WTC11 (cell line): ENCODE measurements around the gene CBX5. TPM values are rescaled to one million over a fixed set of nuclear protein-coding genes. Genes with fewer than 3 reads are reported as not detected.

Experiments
- ATAC-seq: fragments of 200-7000 bp; cut with Tn5 transposase; 2 replicates; pipeline ENCODE4 v1.10.0; 2021; ENCODE audit warnings: mild to moderate bottlenecking, moderate library complexity
- CTCF ChIA-PET: fragments of 300-600 bp; sonication (Branson Sonifier 250); formaldehyde crosslinking; loops from one replicate; lab custom pipeline; 2021; ENCODE audit warnings: antibody characterized with exemption; lab: Charles Lee
- POLR2A ChIA-PET: fragments of 350-600 bp; sonication (Branson Sonifier 250); formaldehyde crosslinking; loops from one replicate; lab custom pipeline; 2021; ENCODE audit warnings: antibody characterized with exemption; lab: Charles Lee
- DNase-seq: peaks from one replicate; pipeline ENCODE4 v3.0.0; 2021; ENCODE audit warnings: low spot score
- H3K27ac Mint-ChIP-seq: 2 replicates; pipeline ENCODE4 v1.8.0; 2021; ENCODE audit warnings: mixed read lengths
- H3K27me3 Mint-ChIP-seq: 2 replicates; pipeline ENCODE4 v1.8.0; 2021; ENCODE audit warnings: low read depth, mild to moderate bottlenecking, moderate library complexity, mixed read lengths
- H3K36me3 Mint-ChIP-seq: 2 replicates; pipeline ENCODE4 v1.8.0; 2021; ENCODE audit warnings: mixed read lengths
- H3K4me1 Mint-ChIP-seq: 2 replicates; pipeline ENCODE4 v1.8.0; 2022; ENCODE audit warnings: mixed read lengths
- H3K4me3 Mint-ChIP-seq: 2 replicates; pipeline ENCODE4 v1.8.0; 2021; ENCODE audit warnings: mild to moderate bottlenecking, moderate library complexity, mixed read lengths
- H3K9me3 Mint-ChIP-seq: 2 replicates; pipeline ENCODE4 v1.8.0; 2021; ENCODE audit warnings: mixed read lengths
- ESRRA ChIP-seq: sonication (generic); formaldehyde crosslinking; IDR thresholded peaks from 2 replicates; pipeline ENCODE4 v1.8.1; 2022; ENCODE audit warnings: mild to moderate bottlenecking, missing genetic modification reagents, borderline replicate concordance
- FOXJ3 ChIP-seq: sonication (generic); formaldehyde crosslinking; IDR thresholded peaks from 2 replicates; pipeline ENCODE4 v1.9.0; 2021; ENCODE audit warnings: missing genetic modification reagents, mild to moderate bottlenecking, borderline replicate concordance
- GABPB1 ChIP-seq: sonication (generic); formaldehyde crosslinking; IDR thresholded peaks from 2 replicates; pipeline ENCODE4 v1.8.1; 2023; ENCODE audit warnings: mild to moderate bottlenecking, missing genetic modification reagents
- HMGXB4 ChIP-seq: sonication (generic); formaldehyde crosslinking; IDR thresholded peaks from 2 replicates; pipeline ENCODE4 v1.8.1; 2023; ENCODE audit warnings: mild to moderate bottlenecking, moderate library complexity, missing genetic modification reagents
- MAX ChIP-seq: sonication (generic); formaldehyde crosslinking; IDR thresholded peaks from 2 replicates; pipeline ENCODE4 v1.8.0; 2022; ENCODE audit warnings: mild to moderate bottlenecking, missing genetic modification reagents
- NFATC4 ChIP-seq: fragments of 250-450 bp; sonication (Bioruptor Pico); IDR thresholded peaks from 2 replicates; pipeline ENCODE4 v1.9.0; 2021; ENCODE audit warnings: mild to moderate bottlenecking
- NFYB ChIP-seq: sonication (generic); formaldehyde crosslinking; conservative IDR thresholded peaks from 2 replicates; pipeline ENCODE4 v1.8.0; 2022; ENCODE audit warnings: low read depth, missing genetic modification reagents
- PRRX2 ChIP-seq: fragments of 250-450 bp; sonication (Bioruptor Pico); IDR thresholded peaks from 2 replicates; pipeline ENCODE4 v1.8.0; 2021; ENCODE audit warnings: mild to moderate bottlenecking
- RORB ChIP-seq: fragments of 250-450 bp; sonication (Bioruptor Pico); IDR thresholded peaks from 2 replicates; pipeline ENCODE4 v1.9.0; 2021; ENCODE audit warnings: mild to moderate bottlenecking
- SMAD3 ChIP-seq: sonication (generic); formaldehyde crosslinking; IDR thresholded peaks from 2 replicates; pipeline ENCODE4 v1.8.0; 2022; ENCODE audit warnings: missing genetic modification reagents, mild to moderate bottlenecking, borderline replicate concordance
- USF2 ChIP-seq: sonication (generic); formaldehyde crosslinking; IDR thresholded peaks from 2 replicates; pipeline ENCODE4 v1.8.1; 2023; ENCODE audit warnings: mild to moderate bottlenecking, missing genetic modification reagents, moderate library complexity
- ZBTB43 ChIP-seq: sonication (generic); formaldehyde crosslinking; IDR thresholded peaks from 2 replicates; pipeline ENCODE4 v1.8.1; 2023; ENCODE audit warnings: mild to moderate bottlenecking, missing genetic modification reagents
- ZMAT4 ChIP-seq: fragments of 250-450 bp; sonication (Bioruptor Pico); IDR thresholded peaks from 2 replicates; pipeline ENCODE4 v1.9.0; 2021; ENCODE audit warnings: mild to moderate bottlenecking
- ZNF219 ChIP-seq: sonication (generic); formaldehyde crosslinking; IDR thresholded peaks from 2 replicates; pipeline ENCODE4 v1.8.0; 2023; ENCODE audit warnings: missing genetic modification reagents, mild to moderate bottlenecking, borderline replicate concordance
- ZNF263 ChIP-seq: sonication (generic); formaldehyde crosslinking; IDR thresholded peaks from 2 replicates; pipeline ENCODE4 v1.8.1; 2022; ENCODE audit warnings: low read depth, mild to moderate bottlenecking, moderate library complexity, missing genetic modification reagents
- ZNF423 ChIP-seq: fragments of 250-450 bp; sonication (Bioruptor Pico); IDR thresholded peaks from 2 replicates; pipeline ENCODE4 v2.1.2; 2022; ENCODE audit warnings: mild to moderate bottlenecking, moderate library complexity
- ZNF425 ChIP-seq: fragments of 250-450 bp; sonication (Bioruptor Pico); conservative IDR thresholded peaks from 2 replicates; pipeline ENCODE4 v1.9.0; 2021; ENCODE audit warnings: mild to moderate bottlenecking
- total RNA-seq: library from RNA; stranded (reverse); gene quantifications from 3 replicates; pipeline ENCODE4 v1.2.3, GENCODE V29; 2021
- TF ChIP-seq, protein P1 (sequence below): sonication (generic); formaldehyde crosslinking; IDR thresholded peaks from 2 replicates; pipeline ENCODE4 v1.8.0; 2022; ENCODE audit warnings: mild to moderate bottlenecking, missing genetic modification reagents
- TF ChIP-seq, protein P2 (sequence below): sonication (generic); formaldehyde crosslinking; IDR thresholded peaks from 2 replicates; pipeline ENCODE4 v1.8.1; 2023; ENCODE audit warnings: mild to moderate bottlenecking, missing genetic modification reagents, borderline replicate concordance

CBX5 gene
- total RNA-seq, 1 experiment from 2014 or later = 182 TPM

DNA sequence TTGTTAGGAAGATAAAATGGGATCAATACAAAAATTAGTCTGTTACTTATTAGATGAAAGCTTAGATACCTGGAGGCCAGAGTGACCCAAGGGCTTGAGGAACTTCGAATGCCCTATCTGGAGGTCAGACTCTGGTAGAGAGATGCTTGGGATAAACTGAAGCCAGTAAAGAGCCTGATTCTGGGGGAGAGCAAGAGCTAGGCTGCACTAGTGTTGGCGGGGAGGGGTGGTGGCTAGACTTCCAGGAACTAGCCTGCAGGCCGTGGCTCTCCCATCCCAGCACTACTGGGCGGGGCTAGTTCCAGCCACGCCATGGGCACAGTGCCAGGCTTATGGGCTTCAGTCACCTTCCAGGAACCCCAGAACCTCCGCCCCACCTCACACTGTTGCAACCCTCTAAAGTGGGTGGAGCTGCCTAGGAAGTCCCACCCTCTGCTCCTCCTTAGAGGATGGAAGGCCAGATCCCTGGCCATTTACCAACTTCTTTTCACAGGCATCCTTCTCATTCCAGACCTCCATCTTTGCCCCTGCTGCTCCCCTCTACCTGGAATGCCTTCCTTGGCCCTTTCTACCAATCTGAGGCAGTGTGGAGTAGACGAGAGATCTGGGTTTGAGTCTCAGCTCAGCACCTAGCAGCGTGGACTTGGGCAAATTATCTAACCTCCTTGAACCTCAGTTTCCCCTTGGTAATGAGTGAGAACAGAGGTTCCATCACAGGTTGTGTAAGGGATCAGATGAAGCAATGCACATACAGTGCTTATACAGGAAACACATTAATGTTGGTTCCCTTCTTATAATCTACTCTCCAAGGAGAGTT is 27.2 kb upstream of the CBX5 start (continued):
- TF ChIP-seq HMGXB4 (CRISPR knock-in tag) = no peak
- TF ChIP-seq NFYB = no peak
- TF ChIP-seq, all 79 proteins: peak for 0

- TF ChIP-seq GABPB1 (CRISPR knock-in tag) = peak; percentile 76; the same call in 1 of the 2 replicates
- no peak for TF ChIP-seq ZNF263 (CRISPR knock-in tag)
- TF ChIP-seq MAX (CRISPR knock-in tag) = 0 out of 2 replicates have a peak, but pooled peaks have one; percentile 18
- peak; percentile 79 for TF ChIP-seq ZNF423
- TF ChIP-seq RORB (CRISPR knock-in tag) = no peak
- 0 out of 2 replicates have a peak, but pooled peaks have one; percentile 29 for TF ChIP-seq SMAD3 (CRISPR knock-in tag)
- TF ChIP-seq ZMAT4 = no peak
- no peak for TF ChIP-seq NFYB
- TF ChIP-seq, protein P1, sequence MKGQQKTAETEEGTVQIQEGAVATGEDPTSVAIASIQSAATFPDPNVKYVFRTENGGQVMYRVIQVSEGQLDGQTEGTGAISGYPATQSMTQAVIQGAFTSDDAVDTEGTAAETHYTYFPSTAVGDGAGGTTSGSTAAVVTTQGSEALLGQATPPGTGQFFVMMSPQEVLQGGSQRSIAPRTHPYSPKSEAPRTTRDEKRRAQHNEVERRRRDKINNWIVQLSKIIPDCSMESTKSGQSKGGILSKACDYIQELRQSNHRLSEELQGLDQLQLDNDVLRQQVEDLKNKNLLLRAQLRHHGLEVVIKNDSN (CRISPR knock-in tag) = no peak
- no peak for TF ChIP-seq ZBTB43 (CRISPR knock-in tag)
- DNase-seq = peak; percentile 46
- no peaks in the 10 kb centered on the region for H3K36me3 Mint-ChIP-seq
- H3K27me3 Mint-ChIP-seq = peaks cover 12% of the 10 kb centered on the region
- 0 out of 2 replicates have a peak, but pooled peaks have one; percentile 4 for ATAC-seq
- H3K4me3 Mint-ChIP-seq = no peak overlapping the region; the same call in 1 of the 2 replicates
- no peaks in the 10 kb centered on the region for H3K9me3 Mint-ChIP-seq
- ChIA-PET CTCF (interaction anchor here (0.6 to 4.4 kb wide), 3 partner anchors 20 to 32 kb away, joined by 3 to 41 read pairs (median 4); partner anchors contain the start of gene COPZ1), POLR2A (interaction anchor here (0.5 to 0.6 kb wide), 3 partner anchors 24 to 55 kb away, joined by 3 to 4 read pairs (median 3); partner anchors contain the start of gene HNRNPA1)
- H3K4me1 Mint-ChIP-seq = peaks cover 58% of the 10 kb centered on the region
- H3K27ac Mint-ChIP-seq = no peak overlapping the region
Measured at GRCh38 chr12:54304187-54304810, 24.4 kb upstream of the CBX5 start.

GRCh38 chr12:54303640-54304039 is 23.7 kb upstream of the CBX5 start:
- H3K4me1 Mint-ChIP-seq = peaks cover 61% of the 10 kb centered on the region
- ChIA-PET POLR2A (interaction anchor here (0.6 kb wide), 1 partner anchor 23 kb away, joined by 3 read pairs; the partner anchor contains the start of gene HNRNPA1), CTCF (interaction anchor here (0.6 to 4.4 kb wide), 3 partner anchors 21 to 32 kb away, joined by 3 to 41 read pairs (median 4); partner anchors contain the start of gene COPZ1)
- H3K27ac Mint-ChIP-seq = peak overlapping the region; percentile 63; the same call in 1 of the 2 replicates
- H3K4me3 Mint-ChIP-seq = no peak overlapping the region; the same call in 1 of the 2 replicates
- ATAC-seq (no peak), DNase-seq (no peak)
- peaks cover 15% of the 10 kb centered on the region for H3K27me3 Mint-ChIP-seq
- no peaks in the 10 kb centered on the region for H3K9me3 Mint-ChIP-seq
- H3K36me3 Mint-ChIP-seq = no peaks in the 10 kb centered on the region
- TF ChIP-seq FOXJ3 (CRISPR knock-in tag) (no peak), ESRRA (CRISPR knock-in tag) (no peak), ZNF425 (no peak), NFATC4 (no peak), USF2 (CRISPR knock-in tag) (no peak), ZNF219 (CRISPR knock-in tag) (no peak), PRRX2 (CRISPR knock-in tag) (no peak)
- TF ChIP-seq, protein P2, sequence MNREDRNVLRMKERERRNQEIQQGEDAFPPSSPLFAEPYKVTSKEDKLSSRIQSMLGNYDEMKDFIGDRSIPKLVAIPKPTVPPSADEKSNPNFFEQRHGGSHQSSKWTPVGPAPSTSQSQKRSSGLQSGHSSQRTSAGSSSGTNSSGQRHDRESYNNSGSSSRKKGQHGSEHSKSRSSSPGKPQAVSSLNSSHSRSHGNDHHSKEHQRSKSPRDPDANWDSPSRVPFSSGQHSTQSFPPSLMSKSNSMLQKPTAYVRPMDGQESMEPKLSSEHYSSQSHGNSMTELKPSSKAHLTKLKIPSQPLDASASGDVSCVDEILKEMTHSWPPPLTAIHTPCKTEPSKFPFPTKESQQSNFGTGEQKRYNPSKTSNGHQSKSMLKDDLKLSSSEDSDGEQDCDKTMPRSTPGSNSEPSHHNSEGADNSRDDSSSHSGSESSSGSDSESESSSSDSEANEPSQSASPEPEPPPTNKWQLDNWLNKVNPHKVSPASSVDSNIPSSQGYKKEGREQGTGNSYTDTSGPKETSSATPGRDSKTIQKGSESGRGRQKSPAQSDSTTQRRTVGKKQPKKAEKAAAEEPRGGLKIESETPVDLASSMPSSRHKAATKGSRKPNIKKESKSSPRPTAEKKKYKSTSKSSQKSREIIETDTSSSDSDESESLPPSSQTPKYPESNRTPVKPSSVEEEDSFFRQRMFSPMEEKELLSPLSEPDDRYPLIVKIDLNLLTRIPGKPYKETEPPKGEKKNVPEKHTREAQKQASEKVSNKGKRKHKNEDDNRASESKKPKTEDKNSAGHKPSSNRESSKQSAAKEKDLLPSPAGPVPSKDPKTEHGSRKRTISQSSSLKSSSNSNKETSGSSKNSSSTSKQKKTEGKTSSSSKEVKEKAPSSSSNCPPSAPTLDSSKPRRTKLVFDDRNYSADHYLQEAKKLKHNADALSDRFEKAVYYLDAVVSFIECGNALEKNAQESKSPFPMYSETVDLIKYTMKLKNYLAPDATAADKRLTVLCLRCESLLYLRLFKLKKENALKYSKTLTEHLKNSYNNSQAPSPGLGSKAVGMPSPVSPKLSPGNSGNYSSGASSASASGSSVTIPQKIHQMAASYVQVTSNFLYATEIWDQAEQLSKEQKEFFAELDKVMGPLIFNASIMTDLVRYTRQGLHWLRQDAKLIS = no peak
